ENCODE data around the gene EP400.

The EP400 gene

DNA sequence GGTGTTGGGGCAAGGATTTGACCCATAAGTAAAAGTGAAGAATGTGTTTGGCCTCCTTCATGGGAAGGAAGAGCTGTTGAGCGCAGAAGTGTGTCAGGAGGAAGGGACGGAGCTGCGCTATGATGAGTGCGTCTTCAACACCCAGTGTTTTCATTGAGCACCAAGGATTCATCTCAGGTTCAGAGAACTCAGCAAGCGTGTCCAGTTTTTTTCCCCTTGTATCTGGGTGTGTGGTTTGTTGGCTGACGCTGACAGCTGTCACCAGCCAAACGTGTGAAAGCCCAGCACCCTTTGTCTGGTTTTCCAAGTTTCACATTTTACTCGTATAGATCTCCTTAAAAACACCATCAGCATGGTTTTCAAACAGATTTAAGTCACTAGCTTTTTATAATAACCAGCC is 12.3 kb downstream of the EP400 start:
- peaks cover 72% of the 10 kb centered on the region for H3K79me2 ChIP-seq (ENCODE audit: insufficient read depth, low read length)
- no peaks in the 10 kb centered on the region for H3K9me3 ChIP-seq (ENCODE audit: low read length)
- no peaks in the 10 kb centered on the region for H3F3A ChIP-seq (ENCODE audit: insufficient read depth, low read length)
- peaks cover 50% of the 10 kb centered on the region for H3K36me3 ChIP-seq (ENCODE audit: insufficient read depth, low read length)
- no peak overlapping the region for H2AFZ ChIP-seq (ENCODE audit: low read length)
- TF ChIP-seq, protein P1, sequence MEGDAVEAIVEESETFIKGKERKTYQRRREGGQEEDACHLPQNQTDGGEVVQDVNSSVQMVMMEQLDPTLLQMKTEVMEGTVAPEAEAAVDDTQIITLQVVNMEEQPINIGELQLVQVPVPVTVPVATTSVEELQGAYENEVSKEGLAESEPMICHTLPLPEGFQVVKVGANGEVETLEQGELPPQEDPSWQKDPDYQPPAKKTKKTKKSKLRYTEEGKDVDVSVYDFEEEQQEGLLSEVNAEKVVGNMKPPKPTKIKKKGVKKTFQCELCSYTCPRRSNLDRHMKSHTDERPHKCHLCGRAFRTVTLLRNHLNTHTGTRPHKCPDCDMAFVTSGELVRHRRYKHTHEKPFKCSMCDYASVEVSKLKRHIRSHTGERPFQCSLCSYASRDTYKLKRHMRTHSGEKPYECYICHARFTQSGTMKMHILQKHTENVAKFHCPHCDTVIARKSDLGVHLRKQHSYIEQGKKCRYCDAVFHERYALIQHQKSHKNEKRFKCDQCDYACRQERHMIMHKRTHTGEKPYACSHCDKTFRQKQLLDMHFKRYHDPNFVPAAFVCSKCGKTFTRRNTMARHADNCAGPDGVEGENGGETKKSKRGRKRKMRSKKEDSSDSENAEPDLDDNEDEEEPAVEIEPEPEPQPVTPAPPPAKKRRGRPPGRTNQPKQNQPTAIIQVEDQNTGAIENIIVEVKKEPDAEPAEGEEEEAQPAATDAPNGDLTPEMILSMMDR (IDR thresholded peaks at IDR 0.05; ENCODE audit: low read length): no peak
- TF ChIP-seq EZH2 (IDR thresholded peaks at IDR 0.05; ENCODE audit: borderline replicate concordance, low read length): no peak
- H3K9me2 ChIP-seq (ENCODE audit: low read depth, low read length): no peaks in the 10 kb centered on the region
- H3K4me3 ChIP-seq (ENCODE audit: low read depth, low read length, poor library complexity, severe bottlenecking): no peak overlapping the region
- H3K27me3 ChIP-seq (ENCODE audit: insufficient read depth, low read length): no peaks in the 10 kb centered on the region
- H4K20me1 ChIP-seq (ENCODE audit: insufficient read depth, low read length): no peaks in the 10 kb centered on the region
- H3K4me1 ChIP-seq (ENCODE audit: insufficient read depth, low read length, severe bottlenecking): peaks cover 28% of the 10 kb centered on the region
- no peak overlapping the region for H3K9ac ChIP-seq (ENCODE audit: low read length)
- no peak overlapping the region for H3K4me2 ChIP-seq (ENCODE audit: low read length)
- H3K27ac ChIP-seq (ENCODE audit: low read depth, low read length, poor library complexity, severe bottlenecking): no peak overlapping the region

DNA sequence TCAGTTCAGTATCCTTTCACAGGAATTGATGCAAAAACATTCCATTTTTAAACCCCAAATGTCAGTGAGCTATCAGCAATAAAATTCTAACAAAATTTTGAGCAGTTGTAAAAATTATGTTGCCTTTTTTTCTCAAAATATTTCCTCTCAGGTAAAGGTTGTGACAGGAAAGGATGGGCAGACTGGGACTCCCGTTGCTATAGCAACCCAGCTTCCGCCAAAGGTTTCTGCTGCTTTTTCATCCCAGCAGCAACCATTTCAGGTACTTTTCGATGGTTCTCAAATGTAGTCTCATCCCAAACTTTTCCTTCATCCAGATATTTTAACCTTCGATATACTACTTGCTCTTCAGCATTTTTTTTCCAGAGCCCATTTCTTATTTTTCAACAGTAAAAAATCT is 13.6 kb downstream of the EP400 start:
- peaks cover 69% of the 10 kb centered on the region for H3K79me2 ChIP-seq (ENCODE audit: insufficient read depth, low read length)
- H3K27ac ChIP-seq (ENCODE audit: low read depth, low read length, poor library complexity, severe bottlenecking): no peak overlapping the region
- H3F3A ChIP-seq (ENCODE audit: insufficient read depth, low read length): no peaks in the 10 kb centered on the region
- no peak overlapping the region for H2AFZ ChIP-seq (ENCODE audit: low read length)
- H4K20me1 ChIP-seq (ENCODE audit: insufficient read depth, low read length): no peaks in the 10 kb centered on the region
- no peak overlapping the region for H3K9ac ChIP-seq (ENCODE audit: low read length)
- no peaks in the 10 kb centered on the region for H3K9me3 ChIP-seq (ENCODE audit: low read length)
- no peak overlapping the region for H3K4me3 ChIP-seq (ENCODE audit: low read depth, low read length, poor library complexity, severe bottlenecking)
- H3K36me3 ChIP-seq (ENCODE audit: insufficient read depth, low read length): peaks cover 56% of the 10 kb centered on the region
- H3K4me1 ChIP-seq (ENCODE audit: insufficient read depth, low read length, severe bottlenecking): peaks cover 18% of the 10 kb centered on the region
- no peak overlapping the region for H3K4me2 ChIP-seq (ENCODE audit: low read length)
- H3K9me2 ChIP-seq (ENCODE audit: low read depth, low read length): no peaks in the 10 kb centered on the region
- H3K27me3 ChIP-seq (ENCODE audit: insufficient read depth, low read length): no peaks in the 10 kb centered on the region
- no peak for TF ChIP-seq EZH2 (IDR thresholded peaks at IDR 0.05; ENCODE audit: borderline replicate concordance, low read length)
- TF ChIP-seq, protein P1 (IDR thresholded peaks at IDR 0.05; ENCODE audit: low read length): no peak

DNA sequence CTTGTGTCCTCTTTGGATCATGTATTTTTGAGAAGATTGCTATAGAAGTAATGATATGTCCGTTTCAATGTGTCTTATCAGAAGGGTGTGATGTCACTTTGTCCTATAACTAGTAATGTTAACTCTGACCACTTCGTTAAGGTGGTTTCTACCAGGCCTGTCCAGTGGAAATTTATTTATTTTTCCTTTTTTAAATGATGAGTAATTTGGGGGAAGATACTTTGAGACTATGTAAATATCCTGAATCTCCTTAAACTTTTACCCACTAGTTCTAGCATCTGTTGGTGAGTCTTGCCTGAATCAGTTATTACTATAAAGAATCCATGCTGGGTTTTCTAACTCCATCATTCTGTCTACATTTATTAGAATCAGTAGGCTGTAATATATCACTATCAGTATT is 15.3 kb downstream of the EP400 start:
- Histone ChIP-seq H3K9me2 (ENCODE audit: low read depth, low read length) (no peaks in the 10 kb centered on the region), H3K4me3 (ENCODE audit: low read depth, low read length, poor library complexity, severe bottlenecking) (no peak overlapping the region), H3K9me3 (ENCODE audit: low read length) (no peaks in the 10 kb centered on the region), H2AFZ (ENCODE audit: low read length) (no peak overlapping the region), H3K4me1 (ENCODE audit: insufficient read depth, low read length, severe bottlenecking) (peaks cover 18% of the 10 kb centered on the region), H4K20me1 (ENCODE audit: insufficient read depth, low read length) (no peaks in the 10 kb centered on the region), H3K4me2 (ENCODE audit: low read length) (no peak overlapping the region), H3K9ac (ENCODE audit: low read length) (no peak overlapping the region), H3F3A (ENCODE audit: insufficient read depth, low read length) (no peaks in the 10 kb centered on the region), H3K27ac (ENCODE audit: low read depth, low read length, poor library complexity, severe bottlenecking) (no peak overlapping the region), H3K27me3 (ENCODE audit: insufficient read depth, low read length) (no peaks in the 10 kb centered on the region), H3K79me2 (ENCODE audit: insufficient read depth, low read length) (peaks cover 71% of the 10 kb centered on the region), H3K36me3 (ENCODE audit: insufficient read depth, low read length) (peaks cover 53% of the 10 kb centered on the region)
- no peak for TF ChIP-seq EZH2 (IDR thresholded peaks at IDR 0.05; ENCODE audit: borderline replicate concordance, low read length)

DNA sequence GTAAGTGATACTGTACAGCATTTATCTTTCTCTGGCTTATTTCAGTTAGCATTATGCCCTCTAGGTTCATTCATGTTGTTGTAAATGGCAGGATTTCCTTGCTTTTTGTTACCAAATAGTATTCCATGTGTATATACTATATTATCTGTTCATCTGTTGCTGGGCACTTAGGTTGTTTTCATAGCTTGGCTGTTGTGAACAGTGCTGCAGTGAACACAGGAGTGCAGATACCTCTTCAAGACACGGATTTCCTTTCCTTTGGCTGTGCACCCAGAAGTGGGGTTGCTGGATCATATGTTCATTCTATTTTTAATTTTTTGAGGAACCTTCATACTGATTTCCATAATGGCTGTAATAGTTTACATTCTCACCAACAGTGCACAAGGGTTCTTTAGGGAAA is 21.5 kb downstream of the EP400 start:
- no peaks in the 10 kb centered on the region for H3K27me3 ChIP-seq (ENCODE audit: insufficient read depth, low read length)
- TF ChIP-seq EZH2 (IDR thresholded peaks at IDR 0.05; ENCODE audit: borderline replicate concordance, low read length): no peak
- TF ChIP-seq, protein P1 (IDR thresholded peaks at IDR 0.05; ENCODE audit: low read length): no peak
- no peak overlapping the region for H2AFZ ChIP-seq (ENCODE audit: low read length)
- no peak overlapping the region for H3K4me3 ChIP-seq (ENCODE audit: low read depth, low read length, poor library complexity, severe bottlenecking)
- H3K4me2 ChIP-seq (ENCODE audit: low read length): no peak overlapping the region
- H4K20me1 ChIP-seq (ENCODE audit: insufficient read depth, low read length): no peaks in the 10 kb centered on the region
- no peak overlapping the region for H3K9ac ChIP-seq (ENCODE audit: low read length)
- no peaks in the 10 kb centered on the region for H3K9me3 ChIP-seq (ENCODE audit: low read length)
- H3K4me1 ChIP-seq (ENCODE audit: insufficient read depth, low read length, severe bottlenecking): no peaks in the 10 kb centered on the region
- H3K36me3 ChIP-seq (ENCODE audit: insufficient read depth, low read length): peaks cover 20% of the 10 kb centered on the region
- peaks cover 78% of the 10 kb centered on the region for H3K79me2 ChIP-seq (ENCODE audit: insufficient read depth, low read length)
- no peaks in the 10 kb centered on the region for H3K9me2 ChIP-seq (ENCODE audit: low read depth, low read length)
- H3K27ac ChIP-seq (ENCODE audit: low read depth, low read length, poor library complexity, severe bottlenecking): no peak overlapping the region
- no peaks in the 10 kb centered on the region for H3F3A ChIP-seq (ENCODE audit: insufficient read depth, low read length)
